Left lung (tissue), 10 donors: ENCODE data around the gene SLC38A10. TPM values are rescaled to one million over a fixed set of nuclear protein-coding genes. Genes with fewer than 3 reads are reported as not detected.

ENCODE experiments used
- ATAC-seq: fragments of 200-7000 bp; cut with Tn5 transposase; one replicate; pipeline ENCODE4 v1.9.1; 2020; ENCODE audit warnings: moderate library complexity
- DNase-seq, 4 donors: peaks; one replicate each; pipeline ENCODE4 v3.0.0-alpha.2; 2013 to 2020
- H3K27ac ChIP-seq, 2 donors: fragments of 200-600 bp; sonication (generic) in 1 of 2; one replicate each; pipeline versions ENCODE4 v1.5.0 to v1.8.0; 2020 to 2021
- H3K27me3 ChIP-seq, 2 donors: fragments of 200-600 bp; sonication (generic) in 1 of 2; one replicate each; pipeline versions ENCODE4 v1.5.0 to v1.8.0; 2020 to 2021
- H3K36me3 ChIP-seq, 2 donors: fragments of 200-600 bp; sonication (generic) in 1 of 2; one replicate each; pipeline versions ENCODE4 v1.5.0 to v1.8.0; 2020 to 2021
- H3K4me1 ChIP-seq, 2 donors: fragments of 200-600 bp; one replicate each; pipeline ENCODE4 v1.8.0; 2021
- H3K4me3 ChIP-seq, 2 donors: fragments of 200-600 bp; sonication (generic) in 1 of 2; one replicate each; pipeline versions ENCODE4 v1.5.0 to v1.8.0; 2020 to 2021; ENCODE audit warnings: mild to moderate bottlenecking in 1 of 2
- H3K9me3 ChIP-seq, 2 donors: fragments of 200-600 bp; sonication (generic) in 1 of 2; one replicate each; pipeline versions ENCODE4 v1.5.0 to v1.8.0; 2020 to 2021
- intact Hi-C, 2 donors: fragments of 100-400 bp; cut with DNase I; formaldehyde crosslinking; loops; one replicate each; pipeline versions ENCODE4 v1.11.2 to v1.14.2; 2022
- polyA plus RNA-seq, 6 donors: library from polyadenylated mRNA; unstranded; fragments of 120-200 nt; gene quantifications; one replicate each; pipeline ENCODE4 v1.2.1, GENCODE V29; 2013; ENCODE audit not compliant: insufficient read length in 6 of 6
- total RNA-seq, 2 donors: library from RNA; stranded (reverse); fragmentation: NEBNext Ultra II Directional; extraction: Animal tissue kit (Norgen Biotek cat#: 25700); gene quantifications; one replicate each; pipeline ENCODE4 v1.2.1, GENCODE V29; 2021
- TF ChIP-seq, protein P1 (sequence below), 2 donors: fragments of 200-600 bp; sonication (generic) in 1 of 2; IDR thresholded peaks; one replicate each; pipeline versions ENCODE4 v1.5.0 to v1.8.0; 2021; ENCODE audit warnings: antibody characterized with exemption in 2 of 2
- donor health status: DM: no; HTN: yes; CAD: no.
- donor health status: DM: no; HTN: no; CAD: no.

Gene SLC38A10
- total and polyA plus RNA-seq, 8 donors: 48.4 to 109 (median 63.0) TPM

DNA sequence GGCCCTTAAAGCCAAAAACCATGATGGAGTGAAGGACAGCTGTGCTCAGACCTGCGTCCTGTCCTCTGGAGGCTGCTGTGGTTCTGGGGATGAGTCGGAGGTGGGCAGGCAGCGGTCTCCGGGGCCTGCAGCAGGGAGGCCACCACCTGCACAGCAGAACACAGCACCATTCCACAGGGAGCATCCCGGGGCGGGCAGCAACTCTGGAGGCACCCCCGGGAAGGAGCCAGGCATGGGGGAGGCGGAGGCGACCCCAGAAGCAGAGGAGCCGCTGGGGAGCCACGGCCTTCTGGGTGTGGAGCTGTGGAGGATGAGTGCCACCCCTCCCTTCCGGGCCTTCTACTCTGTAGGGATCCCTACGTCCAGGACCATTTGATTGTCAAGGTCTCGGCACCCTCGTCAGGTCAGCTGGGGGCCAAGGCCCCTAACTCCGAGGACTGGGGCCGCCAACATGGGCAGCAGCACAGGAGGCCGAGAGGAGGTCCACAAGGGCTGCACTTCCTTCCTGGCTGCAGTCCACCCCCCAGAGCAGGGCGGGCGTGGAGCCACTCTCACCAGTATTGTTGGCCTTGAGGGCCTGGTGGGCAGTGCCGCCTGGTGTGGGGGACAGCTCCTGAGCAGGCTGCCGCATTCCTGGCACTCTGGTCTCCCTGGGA, 96.2 kb downstream of the SLC38A10 start:
- TF ChIP-seq, protein P1, sequence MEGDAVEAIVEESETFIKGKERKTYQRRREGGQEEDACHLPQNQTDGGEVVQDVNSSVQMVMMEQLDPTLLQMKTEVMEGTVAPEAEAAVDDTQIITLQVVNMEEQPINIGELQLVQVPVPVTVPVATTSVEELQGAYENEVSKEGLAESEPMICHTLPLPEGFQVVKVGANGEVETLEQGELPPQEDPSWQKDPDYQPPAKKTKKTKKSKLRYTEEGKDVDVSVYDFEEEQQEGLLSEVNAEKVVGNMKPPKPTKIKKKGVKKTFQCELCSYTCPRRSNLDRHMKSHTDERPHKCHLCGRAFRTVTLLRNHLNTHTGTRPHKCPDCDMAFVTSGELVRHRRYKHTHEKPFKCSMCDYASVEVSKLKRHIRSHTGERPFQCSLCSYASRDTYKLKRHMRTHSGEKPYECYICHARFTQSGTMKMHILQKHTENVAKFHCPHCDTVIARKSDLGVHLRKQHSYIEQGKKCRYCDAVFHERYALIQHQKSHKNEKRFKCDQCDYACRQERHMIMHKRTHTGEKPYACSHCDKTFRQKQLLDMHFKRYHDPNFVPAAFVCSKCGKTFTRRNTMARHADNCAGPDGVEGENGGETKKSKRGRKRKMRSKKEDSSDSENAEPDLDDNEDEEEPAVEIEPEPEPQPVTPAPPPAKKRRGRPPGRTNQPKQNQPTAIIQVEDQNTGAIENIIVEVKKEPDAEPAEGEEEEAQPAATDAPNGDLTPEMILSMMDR (IDR thresholded peaks at IDR 0.05): no peak
- peaks cover 0 to 22% of the 10 kb centered on the region in 2 donors for H3K4me1 ChIP-seq
- no peaks in the 10 kb centered on the region for H3K27me3 ChIP-seq
- intact Hi-C loops: no loop called here
- H3K36me3 ChIP-seq: peaks cover 0 to 54% of the 10 kb centered on the region in 2 donors
- no peak for DNase-seq
- no peak overlapping the region for H3K27ac ChIP-seq
- no peak for ATAC-seq
- no peak overlapping the region for H3K4me3 ChIP-seq
- H3K9me3 ChIP-seq: no peaks in the 10 kb centered on the region

DNA sequence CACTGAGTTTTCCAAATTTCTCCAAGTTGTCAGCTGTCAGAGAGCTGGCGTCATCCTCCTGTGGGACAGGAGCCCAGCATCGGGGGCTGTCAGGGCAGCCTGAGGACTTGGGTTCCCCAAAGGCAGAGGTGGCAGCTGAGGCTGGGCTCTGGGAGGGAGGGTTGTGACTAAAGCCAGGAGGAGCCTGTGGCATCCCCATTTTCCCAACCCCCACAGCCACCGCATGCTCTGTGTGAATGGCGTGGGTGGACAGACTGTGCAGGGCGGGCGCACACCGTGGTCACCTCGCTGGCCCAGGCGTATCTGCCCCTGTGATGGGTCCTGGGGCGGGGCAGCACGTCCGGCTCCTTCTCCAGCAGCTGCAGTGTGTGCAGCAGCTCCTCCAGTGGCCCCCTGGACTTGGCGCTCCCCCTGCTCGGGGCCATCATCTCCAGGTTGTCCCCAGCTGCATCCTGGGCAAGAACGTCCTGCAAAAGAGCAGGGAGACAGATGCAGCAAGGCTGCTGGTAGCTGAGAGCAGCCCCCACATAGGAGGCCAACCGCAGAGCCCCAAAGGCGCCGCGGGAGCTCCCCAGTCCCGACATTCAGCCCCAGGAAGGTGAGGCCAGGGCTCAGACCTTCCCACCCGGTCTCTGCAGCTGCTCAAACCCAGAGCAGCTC, 97.1 kb downstream of the SLC38A10 start:
- Histone ChIP-seq H3K9me3 (no peaks in the 10 kb centered on the region), H3K27me3 (no peaks in the 10 kb centered on the region), H3K4me3 (no peak overlapping the region), H3K27ac (no peak overlapping the region), H3K4me1 (peaks cover 0 to 22% of the 10 kb centered on the region in 2 donors), H3K36me3 (peaks cover 0 to 47% of the 10 kb centered on the region in 2 donors)
- ATAC-seq: no peak
- TF ChIP-seq, protein P1 (IDR thresholded peaks at IDR 0.05): no peak
- peak in 1 of 4 donors; percentile 69 for DNase-seq
- intact Hi-C loops: no loop called here

DNA sequence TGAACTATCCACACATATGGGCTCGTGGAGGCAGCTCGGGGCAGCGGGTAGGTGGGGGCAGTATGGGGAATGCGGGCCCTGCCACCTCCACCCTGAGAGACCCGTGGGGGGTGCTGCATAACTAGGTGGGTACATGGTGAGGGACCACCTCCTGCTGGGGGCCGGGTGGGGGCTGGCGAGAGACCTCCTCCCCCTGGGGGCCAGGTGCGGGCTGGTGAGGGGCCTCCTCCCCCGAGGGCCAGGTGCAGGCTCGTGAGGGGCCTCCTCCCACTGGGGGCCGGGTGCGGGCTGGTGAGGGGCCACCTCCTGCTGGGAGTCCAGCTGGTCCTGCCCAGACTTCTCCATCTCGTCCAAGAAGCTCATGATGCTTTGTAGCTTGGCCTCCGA, 97.7 kb downstream of the SLC38A10 start:
- no peak overlapping the region for H3K4me3 ChIP-seq
- no peak overlapping the region for H3K27ac ChIP-seq
- no peaks in the 10 kb centered on the region for H3K27me3 ChIP-seq
- ATAC-seq: no peak
- TF ChIP-seq, protein P1 (IDR thresholded peaks at IDR 0.05): no peak
- H3K36me3 ChIP-seq: peaks cover 0 to 46% of the 10 kb centered on the region in 2 donors
- H3K9me3 ChIP-seq: no peaks in the 10 kb centered on the region
- peak in 1 of 4 donors; percentile 63 for DNase-seq
- intact Hi-C loops: no loop called here
- peaks cover 0 to 22% of the 10 kb centered on the region in 2 donors for H3K4me1 ChIP-seq

DNA sequence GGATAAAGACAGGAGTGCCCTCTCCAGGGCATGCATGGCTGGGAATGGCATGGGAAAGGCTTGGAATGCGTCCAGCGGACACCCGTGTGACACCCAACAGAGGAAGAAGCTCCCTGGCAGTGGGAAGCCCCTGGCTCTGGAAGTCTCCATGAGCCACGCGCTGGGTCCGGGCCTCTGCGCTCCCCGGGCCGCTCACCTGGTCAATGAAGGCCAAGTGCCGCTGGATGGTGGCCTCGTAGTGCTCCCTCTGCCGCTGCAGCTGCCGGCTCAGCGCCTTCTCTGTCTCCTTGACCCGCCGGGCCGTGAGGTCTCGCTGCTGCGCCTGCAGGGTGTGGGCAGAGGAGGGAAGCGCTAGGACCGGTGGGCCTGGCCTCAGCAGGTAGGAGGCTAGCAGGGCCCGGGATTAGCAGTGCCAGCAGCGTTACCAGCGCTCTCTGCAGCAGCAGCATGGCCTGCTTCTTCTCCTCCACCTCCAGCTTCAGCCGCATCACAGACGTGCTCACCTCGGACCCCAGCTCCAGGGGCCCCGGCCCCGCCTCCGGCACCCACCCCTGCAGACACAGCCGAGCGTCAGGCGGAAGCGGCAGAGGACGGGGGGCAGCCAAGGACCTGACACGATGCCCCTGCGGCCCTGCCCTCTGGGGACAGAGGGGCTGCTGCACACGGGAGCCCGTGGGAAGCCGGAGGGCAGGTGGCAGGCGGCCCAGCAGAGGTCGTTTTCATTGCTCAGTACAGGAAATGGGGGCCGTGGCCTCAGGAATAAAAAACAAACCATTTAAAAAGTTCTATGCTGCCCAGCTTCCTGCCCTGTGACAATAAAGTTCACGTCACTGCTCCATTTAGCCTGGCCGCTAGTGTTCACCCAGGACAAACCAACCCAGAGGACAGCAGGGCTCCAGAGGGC, 98.3 kb downstream of the SLC38A10 start:
- Histone ChIP-seq H3K9me3 (no peaks in the 10 kb centered on the region), H3K4me3 (no peak overlapping the region), H3K36me3 (peaks cover 0 to 46% of the 10 kb centered on the region in 2 donors), H3K27me3 (no peaks in the 10 kb centered on the region), H3K27ac (no peak overlapping the region), H3K4me1 (peaks cover 0 to 22% of the 10 kb centered on the region in 2 donors)
- DNase-seq (peak in 1 of 4 donors; percentile 76), ATAC-seq (no peak)
- TF ChIP-seq, protein P1 (IDR thresholded peaks at IDR 0.05): no peak
- intact Hi-C loops: no loop called here
